HG03159 (cell line): ENCODE data around the gene C5orf24.
"Not testable (repeated sequence)": the region's sequence is repeated elsewhere in the genome, so short reads cannot be mapped to it uniquely, and the experiment has no call there.

Experiments
- ATAC-seq: cut with Tn5 transposase; IDR thresholded peaks from one replicate; pipeline ENCODE4 v1.9.1; 2021; ENCODE audit warnings: mild to moderate bottlenecking, moderate library complexity; ENCODE audit not compliant: unreplicated experiment

C5orf24 gene

DNA sequence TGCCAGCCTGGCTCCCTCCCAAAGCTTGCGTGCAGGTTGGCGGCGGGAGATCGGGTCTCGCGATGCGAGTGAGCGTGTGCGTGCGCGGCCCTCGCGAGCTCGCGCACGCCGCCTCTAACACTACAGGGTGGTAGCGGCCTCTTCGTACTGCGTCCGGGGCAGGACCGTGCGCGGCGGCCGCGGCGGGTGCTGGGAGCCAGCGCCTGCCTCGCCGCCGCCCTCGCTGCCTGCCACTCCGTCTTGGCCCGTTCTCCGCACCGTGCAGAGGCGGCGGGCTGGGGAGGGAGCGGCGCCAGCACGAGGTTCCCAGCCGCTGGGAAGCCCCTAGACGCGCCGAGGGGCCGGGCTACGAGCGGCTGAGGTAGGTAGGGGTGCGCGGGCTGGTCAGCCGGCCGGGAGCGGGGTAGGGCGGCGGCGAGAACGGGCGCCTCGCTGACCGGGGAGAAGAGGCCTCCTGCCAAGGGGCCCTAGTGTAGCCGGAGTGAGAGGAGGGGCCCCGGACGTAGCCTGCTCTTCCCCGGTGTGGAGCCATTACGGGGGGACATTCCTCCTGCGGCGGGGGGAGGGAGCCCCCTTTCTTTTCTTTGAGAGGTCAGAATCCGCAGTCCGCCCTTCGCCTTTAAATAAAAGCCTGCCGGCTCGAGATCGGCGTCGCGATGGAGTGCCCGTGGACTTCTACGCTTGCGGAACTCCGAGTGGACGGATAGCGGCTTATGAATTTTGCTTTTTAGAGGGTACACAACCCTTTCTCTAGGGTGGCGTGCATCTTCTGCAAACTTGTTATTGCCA is at the start of gene C5orf24:
TSS of gene C5orf24 (plus strand) at position 117 of the 789 bp plus-strand sequence. CDS start 8,933 bp downstream, outside the sequence.
- ATAC-seq, result peak; percentile 95

DNA sequence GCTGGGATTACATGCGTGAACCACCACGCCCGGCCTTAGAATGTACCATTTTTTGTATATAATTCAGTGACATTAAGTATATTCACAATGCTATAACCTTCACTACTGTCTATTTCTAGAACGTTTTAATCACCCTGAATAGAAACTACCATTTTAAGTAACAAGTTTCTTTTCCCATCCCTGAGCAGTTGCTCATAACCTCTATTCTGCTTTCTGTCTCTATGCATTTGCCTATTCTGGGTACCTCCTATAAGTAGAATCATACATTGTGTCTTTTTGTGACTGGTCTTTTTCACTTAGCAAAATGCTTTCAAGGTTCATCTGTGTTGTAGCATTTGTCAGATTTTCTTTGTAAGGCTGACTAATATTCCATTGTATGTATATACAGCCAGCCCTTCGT is 47.3 kb upstream of the C5orf24 start:
- no peak for ATAC-seq

DNA sequence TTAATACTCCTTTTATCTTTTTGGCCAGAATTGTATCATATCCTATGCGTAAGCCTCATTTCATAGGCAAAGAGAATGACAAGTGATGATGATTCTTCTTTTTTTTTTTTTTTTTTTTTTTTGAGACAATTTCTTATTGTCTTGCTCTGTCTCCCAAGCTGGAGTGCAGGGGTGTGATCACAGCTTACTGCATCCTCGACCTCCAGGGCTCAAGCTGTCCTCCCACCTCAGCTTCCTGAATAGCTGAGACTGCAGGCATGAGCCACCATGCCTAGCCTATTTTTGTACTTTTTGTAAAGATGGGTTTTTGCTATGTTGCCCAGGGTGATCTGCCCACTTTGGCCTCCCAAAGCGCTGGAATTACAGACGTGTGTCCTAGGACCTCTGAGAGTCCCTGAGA is 41.9 kb upstream of the C5orf24 start:
- ATAC-seq, result no peak

DNA sequence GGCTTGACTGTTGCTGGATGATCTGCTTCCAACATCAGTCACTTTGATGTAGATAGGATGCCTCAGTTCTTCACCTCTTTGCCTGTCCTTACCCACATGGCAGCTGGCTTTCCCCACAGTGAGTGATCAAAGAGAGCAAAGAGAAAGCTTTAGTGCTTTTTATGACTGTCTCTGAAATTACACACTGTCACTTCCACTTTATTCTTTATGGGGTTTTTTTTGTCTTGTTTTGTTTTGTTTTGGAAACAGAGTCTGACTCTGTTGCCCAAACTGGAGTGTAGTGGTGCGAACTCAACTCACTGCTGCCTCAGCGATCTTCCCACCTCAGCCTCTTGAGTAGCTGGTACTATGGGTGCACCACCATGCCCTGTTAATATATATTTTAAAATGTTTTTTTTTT is 32.4 kb upstream of the C5orf24 start:
- peak; percentile 61 for ATAC-seq

DNA sequence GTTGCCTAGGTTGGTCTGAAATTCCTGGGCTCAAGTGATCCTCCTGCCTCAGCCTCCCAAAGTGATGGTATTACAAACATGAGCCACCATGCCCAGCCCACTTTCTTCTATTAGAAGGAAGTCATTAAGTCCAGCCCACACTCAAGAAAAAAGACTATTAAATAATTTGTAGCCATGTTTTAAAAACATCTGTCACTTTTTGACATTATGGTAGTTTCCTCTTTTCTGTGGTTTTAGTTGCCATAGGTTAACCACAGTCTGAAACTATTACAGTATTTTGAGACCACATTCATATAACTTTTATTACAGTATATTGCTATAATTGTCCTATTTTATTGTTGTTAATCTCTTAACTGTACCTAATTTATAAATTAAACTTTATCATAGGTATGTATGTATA is 31.9 kb upstream of the C5orf24 start:
- ATAC-seq, result peak; percentile 56

DNA sequence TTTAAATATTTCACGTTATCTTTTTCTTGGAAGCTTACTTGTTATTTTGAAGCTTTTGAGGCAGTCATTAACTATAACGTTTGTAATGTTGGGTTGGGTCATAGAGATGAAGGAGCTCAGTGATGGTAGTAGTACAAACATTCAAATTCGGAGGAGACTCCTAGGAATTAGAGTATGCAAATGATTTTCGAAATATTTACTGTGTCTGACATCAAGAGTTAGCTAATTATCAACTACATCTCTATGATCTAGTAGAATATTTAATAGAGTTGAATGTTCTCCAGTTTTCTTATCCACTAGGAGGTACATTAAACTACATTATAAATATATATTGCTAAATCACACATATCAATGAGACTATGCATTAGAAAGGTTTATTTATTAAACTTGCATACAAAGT is 28.8 kb upstream of the C5orf24 start:
- no peak for ATAC-seq

DNA sequence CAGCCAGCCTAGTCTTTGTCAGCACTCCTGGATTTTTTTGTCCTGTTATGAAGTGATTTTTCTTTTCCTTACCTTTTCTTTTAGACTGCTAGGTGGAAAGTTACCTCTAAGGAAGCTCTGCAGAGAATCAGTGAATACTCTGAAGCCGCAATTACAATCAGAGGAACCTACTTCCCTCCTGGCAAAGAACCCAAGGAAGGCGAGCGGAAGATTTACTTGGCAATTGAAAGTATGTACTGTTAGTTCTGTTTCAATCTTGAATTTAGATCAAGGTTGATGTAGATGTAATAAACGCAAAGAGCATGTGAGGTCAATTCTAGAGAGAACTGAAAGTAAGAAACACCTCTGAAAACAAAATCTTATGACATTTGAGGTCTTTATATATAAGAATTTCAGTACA is 27.0 kb upstream of the C5orf24 start:
- ATAC-seq, result no peak

DNA sequence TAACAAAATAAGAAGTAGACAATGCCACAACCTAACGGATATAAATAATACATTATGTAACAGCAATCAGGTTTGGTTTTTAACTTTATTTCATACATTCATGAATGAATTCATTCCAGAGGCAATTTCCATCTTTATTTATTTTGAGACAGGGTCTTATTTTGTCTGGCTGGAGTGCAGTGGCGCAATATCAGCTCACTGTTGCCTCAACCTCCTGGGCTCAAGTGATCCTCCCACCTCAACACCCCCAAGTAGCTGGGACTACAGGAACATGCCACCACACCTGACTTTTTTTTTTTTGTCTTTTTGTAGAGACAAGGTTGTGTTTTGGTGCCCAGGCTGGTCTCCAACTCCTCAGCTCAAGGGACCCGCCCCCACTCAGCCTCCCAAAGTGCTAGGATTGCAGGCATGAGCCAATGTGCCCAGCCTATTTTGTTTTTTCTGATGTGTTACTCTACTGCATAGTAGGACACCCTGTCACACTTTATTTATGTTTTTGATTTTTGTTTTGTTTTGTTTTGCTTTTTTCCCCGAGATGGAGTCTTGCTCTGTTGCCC is 26.3 kb upstream of the C5orf24 start:
- ATAC-seq, result no peak

DNA sequence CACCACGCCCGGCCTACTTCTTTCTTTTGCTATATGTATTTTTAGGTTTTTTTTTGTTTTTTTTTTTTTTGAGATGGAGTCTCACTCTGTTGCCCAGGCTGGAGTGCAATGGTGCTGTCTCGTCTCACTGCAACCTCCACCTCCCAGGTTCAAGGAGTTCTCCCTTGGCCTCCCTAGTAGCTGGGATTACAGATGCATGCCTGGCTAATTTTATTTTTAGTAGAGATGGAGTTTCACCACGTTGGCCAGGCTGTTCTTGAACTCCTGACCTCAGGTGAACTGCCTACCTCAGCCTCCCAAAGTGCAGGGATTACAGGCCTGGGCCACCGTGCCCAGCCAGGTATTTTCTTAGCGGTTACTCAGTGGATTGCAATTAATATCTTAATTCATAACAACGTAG is 23.9 kb upstream of the C5orf24 start:
- no peak for ATAC-seq

DNA sequence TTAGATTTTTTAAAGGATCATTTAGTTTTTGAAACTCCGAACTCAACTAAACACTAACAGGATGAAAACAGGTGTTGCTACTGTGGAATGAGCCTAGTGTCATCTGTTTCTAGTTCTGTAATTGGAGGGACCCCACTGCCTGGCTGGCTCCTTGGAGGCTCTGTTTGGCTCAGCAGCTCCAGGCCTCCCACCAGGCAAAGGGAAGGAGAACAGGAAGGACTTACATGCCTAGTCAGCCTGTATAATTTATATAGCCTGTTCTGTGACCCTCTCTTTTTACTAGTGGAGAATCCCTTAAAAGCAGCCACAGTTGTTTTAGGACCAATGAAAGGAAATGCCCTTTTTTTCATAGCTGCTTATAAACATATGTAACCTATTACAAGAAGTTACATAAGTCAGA is 21.1 kb upstream of the C5orf24 start:
- ATAC-seq, result no peak

DNA sequence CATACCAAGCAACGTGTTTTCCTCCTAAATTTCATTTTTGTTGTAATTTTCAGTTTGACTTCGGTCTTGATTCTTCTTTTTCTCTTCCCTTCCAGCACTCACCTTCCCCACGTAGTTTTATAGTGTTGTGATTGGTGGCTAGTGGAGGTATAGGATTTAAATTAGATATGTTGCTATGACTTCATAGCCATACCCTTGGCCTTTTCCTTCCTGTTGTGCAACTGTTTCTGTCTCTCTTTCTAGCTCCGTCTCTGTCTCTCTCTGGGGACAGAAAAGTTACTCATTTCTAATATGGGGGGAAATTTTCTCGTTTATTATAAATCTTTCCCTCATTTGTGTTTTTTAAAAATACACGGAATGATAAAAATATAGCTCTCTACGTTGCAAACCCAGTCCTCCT is 20.6 kb upstream of the C5orf24 start:
- no peak for ATAC-seq

DNA sequence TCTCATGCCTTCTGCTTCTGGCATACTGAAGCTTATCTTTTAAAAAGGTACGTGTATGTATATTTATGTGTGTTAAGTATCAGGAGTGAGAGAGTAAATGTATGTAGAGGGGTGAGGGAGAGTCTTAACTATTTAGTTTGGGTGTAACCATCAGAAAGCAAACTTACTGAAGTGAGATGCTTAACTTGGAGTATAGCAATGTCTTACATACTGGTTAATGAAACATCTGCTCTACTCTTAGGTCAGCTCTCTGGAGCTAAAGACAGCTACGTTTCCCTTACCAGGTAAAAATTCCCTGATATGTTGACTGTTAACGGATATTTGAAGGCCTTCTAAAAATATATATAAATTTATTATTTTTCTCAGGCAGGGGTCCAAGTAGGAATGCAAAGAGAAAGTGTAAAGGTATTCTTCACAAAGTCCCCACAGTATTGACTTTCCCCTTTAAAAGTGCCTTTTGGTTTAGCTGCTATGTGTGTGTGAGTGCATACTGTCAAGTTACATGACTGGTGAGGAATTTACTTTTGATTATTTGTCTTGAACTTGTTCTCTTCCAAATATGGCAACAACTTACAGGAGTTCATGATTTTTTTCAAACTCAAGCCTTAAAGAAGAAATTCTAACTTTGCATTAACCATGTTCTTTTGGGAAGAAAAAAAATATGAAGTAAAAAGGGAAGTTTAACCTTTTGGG is 12.3 kb upstream of the C5orf24 start:
- ATAC-seq, result no peak

DNA sequence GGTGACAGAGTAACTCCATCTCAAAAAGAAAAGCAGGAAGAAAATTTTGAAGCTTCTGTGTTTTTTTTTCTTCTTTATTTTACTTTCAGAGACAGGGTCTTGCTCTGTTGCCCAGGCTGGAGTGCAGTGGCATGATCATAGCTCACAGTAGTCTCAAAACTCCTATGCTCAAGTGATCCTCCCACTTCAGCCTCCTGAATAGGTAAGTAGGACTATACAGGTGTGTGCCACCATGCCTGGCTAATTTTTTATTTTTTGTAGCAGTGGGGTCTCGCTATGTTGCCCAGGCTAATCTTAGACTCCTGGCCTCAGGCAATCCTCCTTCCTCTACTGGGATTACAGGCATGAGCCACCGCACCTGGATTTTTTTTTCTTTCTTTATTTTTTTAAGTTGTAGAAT is 10.1 kb upstream of the C5orf24 start:
- ATAC-seq, result no peak

DNA sequence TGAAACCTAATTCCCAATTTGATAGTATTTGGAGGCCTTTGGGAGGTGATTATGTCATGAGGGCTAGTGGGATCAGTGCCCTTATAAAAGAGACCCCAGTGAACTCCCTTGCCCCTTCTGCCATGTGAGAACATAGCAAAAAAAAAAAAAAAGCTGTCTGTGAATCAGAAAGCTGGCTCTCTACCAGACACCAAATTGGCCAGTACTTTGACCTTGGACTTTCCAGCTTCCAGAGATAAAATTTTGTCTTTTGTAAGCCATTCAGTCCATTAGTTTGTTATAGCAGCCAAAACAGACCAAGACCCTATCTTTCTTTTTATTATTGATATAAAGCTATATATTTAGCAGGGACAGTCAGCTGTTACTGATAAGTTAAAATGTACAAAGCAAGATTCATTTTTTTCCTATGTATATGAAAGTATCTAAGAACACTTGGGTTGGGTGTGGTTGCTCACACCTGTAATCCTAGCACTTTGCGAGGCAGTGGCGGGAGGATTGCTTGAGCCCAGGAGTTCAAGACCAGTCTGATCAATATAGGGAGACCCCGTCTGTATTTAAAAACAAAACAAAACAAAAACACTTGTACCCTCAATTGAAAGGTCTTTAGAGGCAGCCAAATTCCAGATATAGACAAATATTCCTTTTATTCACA is 8.1 kb upstream of the C5orf24 start:
- ATAC-seq, result no peak

DNA sequence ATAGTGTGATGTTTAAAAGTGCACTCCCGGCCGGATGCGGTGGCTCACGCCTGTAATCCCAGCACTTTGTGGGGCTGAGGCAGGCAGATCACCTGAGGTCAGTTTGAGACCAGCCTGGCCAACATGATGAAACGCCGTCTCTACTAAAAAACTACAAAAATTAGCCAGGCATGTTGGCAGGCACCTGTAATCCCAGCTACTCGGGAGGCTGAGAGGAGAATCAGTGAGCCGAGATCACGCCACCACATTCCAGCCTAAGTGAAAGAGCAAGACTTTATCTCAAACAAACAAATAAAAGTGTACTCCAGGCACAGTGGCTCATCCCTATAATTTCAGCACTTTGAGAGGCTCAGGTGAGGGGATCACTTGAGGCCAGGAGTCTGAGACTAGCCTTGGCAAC is 7.4 kb upstream of the C5orf24 start:
- ATAC-seq, result not testable (repeated sequence)

DNA sequence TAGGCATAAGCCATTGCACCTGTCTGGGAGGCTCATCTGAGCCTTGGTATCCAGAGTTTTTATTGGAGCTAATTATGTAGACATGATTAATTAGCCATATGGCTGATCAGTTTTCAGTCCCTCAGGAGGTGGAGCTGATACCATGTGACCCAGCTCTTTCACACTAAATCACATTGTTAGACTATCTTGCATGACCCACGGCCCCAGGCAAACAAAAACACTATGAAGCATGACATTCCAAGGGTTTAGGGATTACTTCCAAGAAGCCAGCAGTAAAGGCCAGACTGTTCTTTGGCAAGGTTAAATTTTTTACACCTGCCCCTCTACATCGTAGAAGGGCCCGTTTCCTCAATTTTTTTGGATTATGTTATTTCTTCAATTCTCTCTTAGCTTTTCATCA is 5.0 kb upstream of the C5orf24 start:
- ATAC-seq, result no peak

DNA sequence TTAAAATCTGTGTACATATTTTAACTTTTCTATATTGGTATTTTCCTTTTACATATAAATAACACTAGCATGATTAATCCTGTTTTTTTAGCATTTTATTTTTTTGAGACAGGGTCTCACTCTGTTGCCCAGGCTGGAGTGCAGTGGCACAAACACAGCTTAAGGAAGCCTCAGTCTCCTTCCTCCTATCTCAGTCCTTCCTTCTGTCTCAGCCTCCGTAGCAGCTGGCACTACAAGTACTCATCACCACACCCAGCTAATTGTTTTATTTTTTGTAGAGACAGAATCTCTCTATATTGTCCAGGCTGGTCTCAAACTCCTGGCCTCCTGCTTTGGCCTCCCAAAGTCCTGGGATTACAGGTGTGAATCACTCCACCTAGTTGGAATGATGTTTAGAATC is 1.5 kb upstream of the C5orf24 start:
- no peak for ATAC-seq

DNA sequence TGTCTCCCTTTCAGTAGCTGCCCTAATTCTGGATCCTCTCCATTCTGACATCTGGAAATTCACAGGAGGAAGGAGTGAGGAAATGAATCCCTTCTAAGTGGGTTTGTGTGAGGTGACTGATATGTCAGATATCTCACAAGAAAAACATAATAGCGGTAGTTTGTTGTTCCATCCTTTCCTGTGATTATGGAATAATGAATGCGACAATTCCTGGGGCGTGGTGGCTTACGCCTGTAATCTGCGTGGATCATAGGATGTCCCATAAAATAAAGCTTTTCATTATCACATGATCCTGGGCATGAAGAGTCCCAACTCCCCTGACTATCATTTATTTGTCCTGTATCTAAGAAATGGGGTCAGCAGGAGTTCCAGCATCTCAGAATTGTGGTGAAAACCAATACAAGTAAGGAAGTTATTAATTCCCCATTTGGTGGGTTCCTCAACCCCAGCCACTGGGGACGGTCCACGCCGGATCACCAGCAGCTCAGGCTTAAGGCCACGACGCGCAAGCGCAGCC is 375 bp upstream of the C5orf24 start:
- ATAC-seq, result no peak

DNA sequence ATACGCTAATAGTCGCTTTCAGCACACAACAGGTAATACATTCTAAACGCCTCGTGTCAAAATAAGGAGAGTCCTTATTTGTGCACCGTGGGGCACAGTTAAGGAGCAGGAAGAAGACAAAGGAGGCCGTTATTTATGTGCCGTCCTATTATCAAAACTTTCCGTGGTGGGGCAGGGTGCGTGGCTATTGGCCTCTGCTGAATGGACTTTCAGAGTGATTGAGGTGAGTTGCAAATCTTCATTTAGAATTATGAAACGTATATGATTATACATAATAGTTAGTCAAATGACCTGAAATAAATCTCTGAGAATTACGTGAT is 833 bp downstream of the C5orf24 start:
- ATAC-seq, result peak; percentile 3

DNA sequence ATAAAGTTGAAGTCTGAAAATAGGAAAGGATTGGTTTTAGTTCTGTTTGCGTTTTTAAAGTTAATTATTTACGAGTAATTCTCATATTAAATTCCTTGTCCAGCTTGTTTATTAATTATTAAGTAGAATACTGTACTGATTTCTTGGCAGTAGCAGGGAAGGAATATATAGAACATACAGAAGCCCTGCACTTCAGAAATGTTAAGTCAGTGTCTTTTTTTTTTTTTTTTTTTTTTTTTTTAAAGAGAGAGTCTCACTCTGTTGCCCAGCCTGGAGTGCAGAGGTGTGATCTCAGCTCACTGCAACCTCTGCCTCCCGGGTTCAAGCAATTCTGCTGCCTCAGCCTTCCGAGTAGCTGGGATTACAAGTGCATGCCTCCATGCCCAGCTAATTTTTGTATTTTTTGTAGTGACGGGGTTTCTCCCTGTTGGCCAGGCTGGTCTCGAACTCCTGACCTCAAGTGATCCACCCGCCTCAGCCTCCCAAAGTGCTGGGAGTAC is 3.7 kb downstream of the C5orf24 start:
- not testable (repeated sequence) for ATAC-seq

DNA sequence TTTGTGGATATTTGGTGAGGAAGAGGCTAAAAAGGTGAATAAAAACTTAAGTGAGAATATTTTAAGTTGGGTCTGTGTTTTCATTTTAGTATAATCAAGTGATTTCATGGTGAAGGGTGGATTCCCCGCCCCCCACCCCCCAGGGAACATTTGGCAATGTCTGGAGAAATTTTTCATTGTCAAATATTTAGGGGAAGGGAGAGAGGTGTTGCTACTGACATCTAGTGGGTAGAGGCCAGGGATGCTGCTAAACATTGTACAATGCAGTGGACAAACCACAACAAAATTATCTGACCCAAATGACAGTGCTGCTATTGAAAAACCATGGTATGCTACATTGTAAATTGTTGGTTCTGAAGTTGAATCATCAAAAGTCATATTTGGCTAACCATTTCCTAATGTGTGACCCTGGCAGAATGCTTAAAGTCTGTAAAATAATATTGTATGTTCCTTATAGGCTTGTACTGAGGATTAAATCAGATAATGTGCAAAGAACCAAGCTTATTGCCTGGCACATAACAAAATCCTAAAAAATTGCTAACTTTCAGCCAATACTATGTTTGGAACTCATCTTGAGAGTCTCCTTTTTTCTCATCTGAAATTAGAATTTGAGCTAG is 5.6 kb downstream of the C5orf24 start:
- ATAC-seq, result no peak
